Osteoblast (primary cell): ENCODE measurements around the gene GNG10. TPM values are rescaled to one million over a fixed set of nuclear protein-coding genes. Genes with fewer than 3 reads are reported as not detected.
A peak's percentile ranks its signal among the peaks of the same experiment; 100 is the strongest.

Experiments used
- DNase-seq: peaks from one replicate; pipeline ENCODE4 v3.0.0; 2011; ENCODE audit warnings: low spot score, mixed read lengths; ENCODE audit not compliant: insufficient read length; ENCODE audit errors: missing footprints
- H2AFZ ChIP-seq: 2 replicates; pipeline ENCODE4 v1.6.0; 2011; ENCODE audit warnings: mild to moderate bottlenecking, low read length
- H3K27ac ChIP-seq: 2 replicates; pipeline ENCODE4 v1.5.1; 2011; ENCODE audit warnings: mild to moderate bottlenecking, low read depth, low read length, moderate library complexity
- H3K27me3 ChIP-seq: 2 replicates; pipeline ENCODE4 v1.6.0; 2012; ENCODE audit warnings: mild to moderate bottlenecking, control low read depth, inconsistent platforms, low read length, moderate library complexity; ENCODE audit not compliant: insufficient read depth
- H3K36me3 ChIP-seq: 2 replicates; pipeline ENCODE4 v1.5.1; 2011; ENCODE audit warnings: mild to moderate bottlenecking, low read length, control low read depth, moderate library complexity; ENCODE audit not compliant: insufficient read depth
- H3K4me1 ChIP-seq: 2 replicates; pipeline ENCODE4 v1.5.1; 2011; ENCODE audit warnings: mild to moderate bottlenecking, low read length, control low read depth, moderate library complexity; ENCODE audit not compliant: insufficient read depth
- H3K4me2 ChIP-seq: 2 replicates; pipeline ENCODE4 v1.6.0; 2011; ENCODE audit warnings: mild to moderate bottlenecking, low read length; ENCODE audit not compliant: insufficient read depth
- H3K4me3 ChIP-seq: fragments of 200-600 bp; sonication (generic); 3 replicates; pipeline ENCODE4 v1.5.1; 2012; ENCODE audit warnings: mild to moderate bottlenecking, low read length, inconsistent platforms; ENCODE audit not compliant: insufficient read depth
- H3K79me2 ChIP-seq: 2 replicates; pipeline ENCODE4 v1.6.0; 2012; ENCODE audit warnings: mild to moderate bottlenecking, low read length, control low read depth, inconsistent platforms; ENCODE audit not compliant: insufficient read depth
- H3K9me3 ChIP-seq: 2 replicates; pipeline ENCODE4 v1.5.1; 2011; ENCODE audit warnings: low read depth, low read length, control low read depth
- H4K20me1 ChIP-seq: 2 replicates; pipeline ENCODE4 v1.6.0; 2012; ENCODE audit warnings: mild to moderate bottlenecking, low read length, control low read depth; ENCODE audit not compliant: insufficient read depth
- total RNA-seq: library from RNA; depleted of rRNA; stranded (reverse); fragments of >200 nt; gene quantifications from 2 replicates; pipeline ENCODE4 v1.2.3, GENCODE V29; 2012
- TF ChIP-seq, protein P1 (sequence below): IDR thresholded peaks from 2 replicates; pipeline ENCODE4 v1.5.1; 2011; ENCODE audit warnings: mild to moderate bottlenecking, low read depth, low read length, moderate library complexity; ENCODE audit errors: extremely low read depth

The GNG10 gene
- total RNA-seq, 1 donor, result 69.1 TPM

DNA sequence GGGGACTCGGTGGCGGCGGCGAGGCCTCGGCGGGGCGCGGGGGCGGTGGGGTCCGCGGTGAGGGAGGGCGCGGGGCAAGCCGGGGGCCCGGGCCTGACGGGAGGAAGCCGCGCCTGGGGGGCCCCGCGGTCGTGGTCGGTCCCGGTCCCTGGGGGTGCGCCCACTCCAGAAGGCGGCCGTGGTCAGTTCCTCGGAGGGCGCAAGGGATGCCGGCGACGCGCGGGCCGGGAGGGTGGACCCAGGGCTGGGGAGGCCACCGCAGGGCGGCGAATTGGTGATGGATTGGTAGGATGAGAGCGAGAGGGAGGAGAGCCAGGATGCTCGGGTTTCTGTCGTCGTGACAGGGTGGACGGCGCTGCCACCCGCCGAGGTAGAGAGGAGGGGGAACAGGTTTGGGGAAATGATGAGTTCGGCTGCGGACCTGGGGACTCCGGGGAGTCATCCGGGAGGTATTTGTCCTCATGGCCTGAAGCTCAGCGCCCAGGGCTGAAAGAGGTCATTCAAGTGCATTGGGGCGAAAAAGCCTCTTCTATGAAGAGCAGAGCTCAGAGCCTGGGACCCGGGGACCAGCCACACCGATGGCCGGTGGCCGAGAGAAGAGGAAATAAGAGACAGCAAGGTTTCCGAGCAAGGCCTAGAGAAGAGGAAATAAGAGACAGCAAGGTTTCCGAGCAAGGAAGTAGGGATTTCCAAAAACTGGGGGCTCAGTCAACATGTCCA, 557 bp downstream of the GNG10 start:
- Histone ChIP-seq H3K4me3 (peak overlapping the region; percentile 83), H3K27ac (peak overlapping the region; percentile 45), H3K27me3 (no peaks in the 10 kb centered on the region), H4K20me1 (peaks cover 26% of the 10 kb centered on the region), H3K79me2 (peaks cover 44% of the 10 kb centered on the region), H2AFZ (peak overlapping the region; percentile 63), H3K9me3 (no peaks in the 10 kb centered on the region), H3K36me3 (no peaks in the 10 kb centered on the region), H3K4me2 (peak overlapping the region; percentile 77), H3K4me1 (peaks cover 10% of the 10 kb centered on the region)
- peak; percentile 93 for DNase-seq
- TF ChIP-seq, protein P1, sequence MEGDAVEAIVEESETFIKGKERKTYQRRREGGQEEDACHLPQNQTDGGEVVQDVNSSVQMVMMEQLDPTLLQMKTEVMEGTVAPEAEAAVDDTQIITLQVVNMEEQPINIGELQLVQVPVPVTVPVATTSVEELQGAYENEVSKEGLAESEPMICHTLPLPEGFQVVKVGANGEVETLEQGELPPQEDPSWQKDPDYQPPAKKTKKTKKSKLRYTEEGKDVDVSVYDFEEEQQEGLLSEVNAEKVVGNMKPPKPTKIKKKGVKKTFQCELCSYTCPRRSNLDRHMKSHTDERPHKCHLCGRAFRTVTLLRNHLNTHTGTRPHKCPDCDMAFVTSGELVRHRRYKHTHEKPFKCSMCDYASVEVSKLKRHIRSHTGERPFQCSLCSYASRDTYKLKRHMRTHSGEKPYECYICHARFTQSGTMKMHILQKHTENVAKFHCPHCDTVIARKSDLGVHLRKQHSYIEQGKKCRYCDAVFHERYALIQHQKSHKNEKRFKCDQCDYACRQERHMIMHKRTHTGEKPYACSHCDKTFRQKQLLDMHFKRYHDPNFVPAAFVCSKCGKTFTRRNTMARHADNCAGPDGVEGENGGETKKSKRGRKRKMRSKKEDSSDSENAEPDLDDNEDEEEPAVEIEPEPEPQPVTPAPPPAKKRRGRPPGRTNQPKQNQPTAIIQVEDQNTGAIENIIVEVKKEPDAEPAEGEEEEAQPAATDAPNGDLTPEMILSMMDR, result no peak

DNA sequence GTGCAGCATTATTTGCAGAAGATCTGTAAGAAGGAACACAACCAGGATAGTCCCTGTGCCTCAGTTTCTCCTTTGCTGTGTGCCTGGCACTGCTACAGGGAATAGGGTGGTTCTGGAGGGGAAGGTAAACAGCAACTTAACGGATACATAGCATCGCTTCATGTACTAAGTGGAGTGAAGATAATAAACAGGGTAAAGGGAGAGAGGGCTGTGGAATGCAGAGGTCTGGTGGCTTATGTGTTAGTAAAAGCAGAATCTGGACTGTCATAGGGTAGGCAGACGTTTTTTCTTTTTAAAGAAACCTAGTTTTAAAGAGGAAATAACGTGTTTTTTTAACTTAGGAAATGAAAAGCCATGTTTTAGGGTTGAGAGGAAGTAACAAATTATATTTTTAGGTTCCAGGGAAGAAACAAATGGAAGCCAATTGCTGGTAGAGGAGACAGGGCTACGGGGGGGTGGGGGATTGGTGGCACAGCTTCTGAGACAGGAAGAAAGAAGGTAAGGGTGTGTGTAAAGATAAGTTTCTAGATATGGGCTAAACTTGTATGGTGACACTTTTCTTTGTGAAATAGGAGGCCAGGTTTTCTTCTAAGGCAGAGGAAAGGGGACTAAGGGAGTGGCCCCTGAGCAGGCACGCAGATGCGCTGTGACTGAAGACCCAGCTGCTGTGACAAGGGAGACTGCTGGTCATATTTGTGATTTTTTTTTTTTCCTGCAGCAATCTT, 1.3 kb downstream of the GNG10 start:
- DNase-seq, result no peak
- H3K27ac ChIP-seq, result peak overlapping the region; percentile 45

DNA sequence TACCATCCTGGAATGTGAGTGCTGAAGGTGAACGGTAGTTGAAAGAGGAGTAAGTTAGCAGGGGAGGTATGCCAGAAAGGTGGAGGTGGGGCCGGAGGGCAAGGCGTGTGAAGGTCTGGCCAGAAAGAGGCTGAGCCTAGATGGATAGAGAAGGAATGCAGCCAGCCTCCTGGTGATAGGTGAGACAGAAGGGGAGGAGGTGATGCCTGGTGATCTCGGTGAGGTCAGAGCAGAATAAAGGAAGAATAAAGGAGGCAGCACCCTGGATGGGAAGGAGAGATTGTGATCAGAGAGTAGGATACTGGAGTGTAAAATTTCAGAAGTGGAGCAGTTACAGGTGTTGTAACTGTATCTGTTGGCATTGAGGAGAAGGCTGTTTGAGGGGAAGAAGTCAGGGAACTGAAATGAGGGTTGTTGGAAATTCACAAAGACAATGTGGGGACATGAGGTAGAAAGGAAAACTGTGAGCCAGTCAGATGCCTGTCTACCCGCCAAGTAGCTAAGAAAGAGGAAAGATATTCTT, 2.0 kb downstream of the GNG10 start:
- Histone ChIP-seq H3K27ac (no peak overlapping the region), H3K79me2 (peaks cover 46% of the 10 kb centered on the region), H2AFZ (no peak overlapping the region), H3K27me3 (no peaks in the 10 kb centered on the region), H3K4me1 (peaks cover 10% of the 10 kb centered on the region), H4K20me1 (peaks cover 36% of the 10 kb centered on the region), H3K4me3 (no peak overlapping the region), H3K4me2 (no peak overlapping the region), H3K9me3 (no peaks in the 10 kb centered on the region), H3K36me3 (peaks cover 5% of the 10 kb centered on the region)
- DNase-seq, result no peak
- TF ChIP-seq, protein P1, result no peak

More for the DNA sequence above, 1.3 kb downstream of the GNG10 start:
- H3K79me2 ChIP-seq, result peaks cover 46% of the 10 kb centered on the region
- H3K4me3 ChIP-seq, result peak overlapping the region; percentile 83
- H2AFZ ChIP-seq, result no peak overlapping the region
- peaks cover 10% of the 10 kb centered on the region for H3K4me1 ChIP-seq
- H3K9me3 ChIP-seq, result no peaks in the 10 kb centered on the region
- peaks cover 5% of the 10 kb centered on the region for H3K36me3 ChIP-seq
- H3K4me2 ChIP-seq, result peak overlapping the region; percentile 77
- H3K27me3 ChIP-seq, result no peaks in the 10 kb centered on the region
- TF ChIP-seq, protein P1, result no peak
- H4K20me1 ChIP-seq, result peaks cover 30% of the 10 kb centered on the region
